Glomerular visceral epithelial cell (primary cell): ENCODE measurements around the gene PMIS2.
A peak's percentile ranks its signal among the peaks of the same experiment; 100 is the strongest.

ENCODE experiments used
- DNase-seq: peaks from one replicate; pipeline ENCODE4 v3.0.0-alpha.2; 2016; ENCODE audit errors: extremely low spot score

Gene PMIS2

GRCh38 chr19:35585848-35586247 lies at the start of gene PMIS2:
TSS of gene PMIS2 (plus strand) at chr19:35586173. CDS start at chr19:35586260, 87 bp downstream.
- no peak for DNase-seq

DNA sequence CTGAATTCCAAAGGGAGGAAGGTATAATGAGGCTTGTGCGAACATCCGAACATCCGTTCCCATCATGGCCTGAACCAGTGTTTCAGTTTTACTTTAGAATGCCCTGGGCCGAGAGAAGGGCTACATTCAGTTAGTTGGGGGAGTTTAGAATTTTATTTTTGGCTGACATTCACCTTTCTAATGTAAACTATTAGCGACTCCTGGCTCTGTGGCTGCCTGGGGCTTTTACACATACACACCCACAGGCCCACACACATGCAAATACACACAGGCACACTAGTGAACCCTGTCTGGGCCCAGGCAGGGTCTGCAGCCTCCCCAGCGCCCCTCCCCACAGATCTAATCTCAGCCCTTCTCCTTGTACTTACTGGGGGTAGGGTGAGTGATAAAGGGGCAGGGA lies 46.7 kb upstream of the PMIS2 start:
- DNase-seq, result no peak

- DNase-seq, result no peak
Observed at GRCh38 chr19:35539850-35540249, 46.1 kb upstream of the PMIS2 start.

DNA sequence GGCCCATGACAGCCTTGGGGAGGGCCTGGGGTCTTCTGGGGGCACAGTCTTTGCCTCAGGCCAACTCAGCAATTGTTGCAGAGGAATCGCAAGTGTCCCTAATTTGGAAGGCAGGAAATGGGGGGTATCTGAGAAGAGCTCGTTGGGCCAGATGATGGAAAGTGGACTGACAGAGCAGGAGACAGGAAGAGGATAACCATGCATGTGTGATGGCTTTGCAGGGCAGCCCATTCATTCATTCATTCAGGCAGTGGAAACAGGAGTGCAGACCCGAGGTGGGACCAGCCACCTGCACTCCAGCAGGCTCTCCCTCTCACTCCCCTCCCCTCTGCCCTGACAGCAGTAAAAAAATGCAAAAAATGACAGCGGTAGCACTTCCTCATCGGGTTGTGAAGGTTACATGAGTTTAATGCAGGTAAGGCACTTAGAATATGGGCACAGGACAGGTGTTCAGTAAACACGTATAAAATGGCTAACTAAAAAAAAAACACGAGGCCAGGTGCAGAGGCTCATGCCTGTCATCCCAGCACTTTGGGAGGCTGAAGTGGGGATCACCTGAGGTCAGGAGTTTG lies 45.5 kb upstream of the PMIS2 start:
- no peak for DNase-seq

DNA sequence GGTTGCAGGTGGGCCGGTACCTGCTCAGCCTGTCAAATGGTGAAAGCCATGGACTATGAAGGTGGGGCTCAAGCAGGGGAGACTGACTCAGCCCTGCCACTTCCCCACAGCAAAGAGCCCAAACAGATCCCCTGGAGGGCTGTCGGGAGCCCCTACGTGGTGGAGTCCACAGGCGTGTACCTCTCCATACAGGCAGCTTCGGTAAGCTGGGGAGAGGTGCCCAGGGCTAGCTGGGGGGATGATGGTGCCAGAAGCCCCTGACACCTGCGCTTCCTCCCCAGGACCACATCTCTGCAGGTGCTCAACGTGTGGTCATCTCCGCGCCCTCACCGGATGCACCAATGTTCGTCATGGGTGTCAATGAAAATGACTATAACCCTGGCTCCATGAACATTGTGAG lies 43.8 kb upstream of the PMIS2 start:
- DNase-seq, result no peak

GRCh38 chr19:35543280-35544109 lies 42.5 kb upstream of the PMIS2 start:
- no peak for DNase-seq

DNA sequence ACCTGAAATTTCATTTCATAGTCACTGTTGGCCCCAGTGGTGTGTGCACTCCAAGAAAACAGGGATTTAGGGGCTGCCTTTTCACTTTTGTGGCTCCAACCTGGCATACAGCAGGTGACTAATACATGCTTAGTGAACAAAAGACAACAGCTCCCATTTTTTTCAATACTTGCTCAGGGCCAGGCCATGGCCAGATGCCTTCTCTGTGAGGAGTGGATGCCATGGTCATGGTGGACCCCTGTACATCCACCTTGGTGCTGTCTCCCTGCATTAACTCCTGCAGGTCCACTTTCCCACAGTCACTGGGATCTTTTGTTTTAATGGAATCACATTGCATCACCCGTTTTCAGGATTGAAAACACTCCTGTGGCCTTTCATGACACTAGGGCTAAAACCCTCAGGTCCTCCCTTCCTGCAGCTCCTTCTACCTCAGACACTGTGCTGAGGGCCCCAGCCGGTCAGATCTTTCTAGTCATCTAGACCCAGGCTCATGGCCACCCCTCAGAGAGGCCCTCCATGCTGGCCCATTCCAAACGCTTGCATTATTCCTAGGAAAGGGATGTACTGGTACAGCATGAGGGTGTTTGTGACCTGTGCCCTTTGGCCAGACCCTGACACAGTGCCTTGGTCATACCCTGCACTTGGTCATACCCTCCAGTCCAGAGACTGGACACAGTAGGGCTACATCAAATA lies 41.7 kb upstream of the PMIS2 start:
- DNase-seq, result no peak

GRCh38 chr19:35545001-35545854 lies 40.7 kb upstream of the PMIS2 start, which contains the start of gene TMEM147:
TSS of gene TMEM147 (plus strand) at chr19:35545626. CDS start at chr19:35545740, 114 bp downstream.
- peak; percentile 85 for DNase-seq

GRCh38 chr19:35545855-35546381 lies 40.1 kb upstream of the PMIS2 start:
- peak; percentile 31 for DNase-seq

DNA sequence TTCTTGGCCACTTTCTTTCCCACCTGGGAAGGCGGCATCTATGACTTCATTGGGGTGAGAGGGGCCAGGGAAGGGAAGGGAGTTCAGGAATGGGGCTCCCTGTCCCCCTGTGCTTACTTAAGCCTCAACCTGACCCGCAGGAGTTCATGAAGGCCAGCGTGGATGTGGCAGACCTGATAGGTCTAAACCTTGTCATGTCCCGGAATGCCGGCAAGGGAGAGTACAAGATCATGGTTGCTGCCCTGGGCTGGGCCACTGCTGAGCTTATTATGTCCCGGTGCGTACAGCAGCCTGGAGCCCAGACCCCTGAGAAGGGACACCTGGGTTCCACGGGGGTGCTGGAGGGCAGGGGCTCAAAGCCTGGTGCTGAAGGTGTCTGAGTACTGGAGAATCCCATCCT lies 39.4 kb upstream of the PMIS2 start:
- DNase-seq, result no peak

GRCh38 chr19:35549174-35549788 lies 36.7 kb upstream of the PMIS2 start:
- peak; percentile 72 for DNase-seq

DNA sequence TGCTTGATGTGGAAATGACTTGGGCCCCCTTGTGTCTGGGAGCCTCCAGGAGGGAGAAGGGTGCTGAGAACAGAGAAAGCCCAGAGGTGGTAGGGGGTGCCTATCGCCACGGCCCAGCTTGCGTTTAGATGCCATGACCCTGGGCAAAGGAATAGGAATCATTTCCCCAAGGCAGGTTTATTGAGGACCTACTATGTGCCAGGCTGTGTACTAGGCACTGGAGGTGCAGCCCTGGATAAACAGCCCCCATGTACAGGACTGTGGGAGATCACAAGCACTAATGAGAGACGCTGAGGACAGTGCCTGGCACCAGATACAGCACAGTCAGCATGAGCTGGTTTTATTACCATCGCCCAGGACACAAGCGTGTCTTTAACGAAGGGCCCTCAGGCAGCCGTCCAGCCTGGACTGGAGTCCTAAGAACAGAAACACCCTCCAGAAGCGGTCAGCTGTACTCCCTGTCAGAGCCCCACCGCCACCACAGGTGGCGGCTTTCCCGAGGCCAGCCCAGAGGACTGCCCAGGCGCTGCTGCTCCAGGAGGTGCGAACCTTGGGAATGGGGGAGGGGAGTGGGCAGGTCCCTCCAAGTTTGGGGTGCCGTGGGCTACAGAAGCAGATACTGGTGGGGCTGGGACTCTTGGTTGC lies 36.0 kb upstream of the PMIS2 start:
- DNase-seq, result no peak

- DNase-seq, result no peak
Observed at GRCh38 chr19:35551091-35551810, 34.7 kb upstream of the PMIS2 start.

GRCh38 chr19:35552534-35553384 lies 33.2 kb upstream of the PMIS2 start:
- DNase-seq, result no peak

DNA sequence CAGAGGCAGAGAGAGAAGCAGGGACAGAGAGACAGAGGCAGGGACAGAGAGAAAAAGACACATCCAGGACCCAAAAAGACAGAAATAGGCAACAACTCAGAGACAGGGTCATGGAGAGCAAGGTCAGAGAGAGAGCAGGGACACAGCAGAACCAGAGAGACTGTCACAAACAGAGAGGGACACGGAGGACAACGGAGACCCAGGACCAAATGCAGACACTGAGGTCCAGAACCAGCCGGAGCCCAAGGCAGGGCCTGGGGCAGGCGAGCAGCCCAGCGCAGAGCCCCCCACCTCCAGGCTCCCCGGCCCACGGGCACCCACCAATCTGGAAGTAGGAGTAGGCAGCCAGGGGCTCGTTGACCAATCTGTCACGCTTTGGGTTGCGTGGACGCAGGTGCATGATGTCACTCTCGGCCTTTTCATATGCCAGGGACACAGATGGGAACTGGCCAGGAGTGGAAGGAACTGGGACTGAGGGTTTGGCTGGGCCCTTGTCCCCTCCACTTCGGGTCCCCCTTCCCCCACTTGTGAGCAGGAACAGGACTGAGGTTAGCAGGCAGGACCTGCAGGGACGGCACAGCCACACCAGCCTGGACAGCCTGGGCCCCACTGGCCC lies 32.5 kb upstream of the PMIS2 start:
- DNase-seq, result no peak

DNA sequence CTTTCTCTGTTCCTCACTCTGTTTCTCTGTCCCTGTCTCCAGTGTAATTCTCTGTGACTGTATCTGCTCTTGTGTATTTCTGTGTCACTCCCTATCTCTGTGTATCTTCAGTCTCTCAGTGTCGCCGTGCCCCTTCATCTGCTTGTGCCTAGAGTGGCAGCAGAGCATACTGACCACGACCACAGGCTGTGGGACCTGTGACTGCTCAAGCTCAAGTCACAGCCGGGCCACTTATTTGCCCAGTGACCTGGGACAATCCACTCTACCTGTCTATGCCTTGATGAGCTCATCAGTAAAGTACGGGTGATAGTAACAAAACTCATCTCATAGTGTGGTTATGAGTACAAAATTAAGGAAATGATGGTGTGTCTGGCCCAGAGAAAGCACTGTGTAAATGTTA lies 31.9 kb upstream of the PMIS2 start:
- DNase-seq, result no peak

GRCh38 chr19:35555301-35556005 lies 30.5 kb upstream of the PMIS2 start:
- DNase-seq, result peak; percentile 58

GRCh38 chr19:35556025-35556590 lies 29.9 kb upstream of the PMIS2 start:
- DNase-seq, result no peak
